ENCODE results near the gene COBLL1.
A peak's percentile ranks its signal among the peaks of the same experiment; 100 is the strongest.
"Not testable (repeated sequence)": the region's sequence is repeated elsewhere in the genome, so short reads cannot be mapped to it uniquely, and the experiment has no call there.

The COBLL1 gene

GRCh38 chr2:164841719-164842623 is at the start of gene COBLL1:
Gene COBLL1, minus strand, starts transcription at chr2:164841823. Its CDS starts 627 bp downstream, at chr2:164841196.
- peak in 36 of 51 donors; percentile 6 to 63 (median 29) for DNase-seq

DNA sequence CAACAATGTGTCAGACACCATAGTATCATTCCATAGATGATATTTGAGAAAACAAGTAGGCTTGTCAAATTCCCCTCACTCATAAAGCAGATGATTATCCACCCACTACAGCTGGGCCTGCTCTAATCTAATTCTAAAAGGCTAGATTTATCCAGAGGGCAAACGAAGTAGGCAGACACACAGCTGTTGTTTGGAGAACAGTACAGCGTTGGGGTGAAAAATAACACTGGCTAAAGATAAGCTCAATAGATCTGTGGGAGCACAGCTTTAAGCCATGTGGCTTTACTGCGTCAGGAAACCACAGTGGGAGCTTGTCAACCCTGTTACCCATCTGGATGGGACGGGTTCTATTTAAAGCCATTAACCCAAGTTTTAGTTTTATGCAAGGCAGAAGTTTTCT is 48.9 kb upstream of the COBLL1 start:
- DNase-seq, result no peak

DNA sequence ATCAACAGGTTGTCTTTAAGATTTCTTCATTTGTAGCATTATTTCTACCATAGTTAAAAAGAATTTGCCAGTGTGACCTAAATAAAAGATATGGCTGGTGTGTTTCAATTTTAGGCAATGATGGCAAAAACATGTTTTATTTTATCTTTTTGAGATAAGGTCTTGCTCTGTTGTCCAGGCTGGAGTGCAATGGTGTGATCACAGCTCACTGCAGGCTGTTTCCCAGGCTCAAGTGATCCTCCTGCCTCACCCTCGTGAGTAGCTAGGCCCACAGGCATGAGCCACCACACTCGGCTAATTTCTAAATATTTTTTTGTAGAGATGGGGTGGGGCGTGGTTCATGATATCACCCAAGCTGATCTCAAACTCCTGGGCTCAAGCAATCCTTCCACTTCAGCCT is 47.0 kb upstream of the COBLL1 start:
- no peak for DNase-seq

DNA sequence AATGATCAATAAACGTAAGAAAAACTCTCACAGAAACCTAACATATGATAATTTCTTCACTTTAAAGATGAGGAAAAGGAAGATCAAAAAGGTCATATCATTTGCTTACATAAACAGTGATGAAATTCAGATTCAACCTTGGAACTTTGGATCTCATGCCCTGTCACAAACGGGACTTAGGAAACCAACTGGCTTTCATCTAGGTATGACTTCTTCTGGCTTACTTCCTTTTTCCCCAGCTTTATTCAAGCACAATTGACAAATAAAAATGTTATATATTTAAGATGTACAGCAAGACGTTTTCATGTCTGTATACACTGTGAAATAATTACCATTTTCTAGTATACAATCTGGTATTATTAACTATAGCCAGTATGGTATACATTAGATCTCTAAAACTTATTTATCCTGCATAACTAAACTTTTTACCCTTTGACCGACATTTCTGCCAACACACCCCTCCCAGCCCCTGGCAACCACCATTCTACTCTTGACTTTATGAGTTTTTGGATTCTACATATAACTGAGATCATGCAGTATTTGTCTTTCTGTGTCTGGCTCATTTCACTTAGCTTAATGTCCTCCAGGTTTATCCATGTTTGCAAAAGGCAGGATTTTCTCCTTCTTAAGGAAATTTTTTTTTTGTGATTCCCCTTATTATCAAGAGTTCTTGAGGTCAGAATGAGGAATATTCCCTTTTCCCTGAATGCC is 46.0 kb upstream of the COBLL1 start:
- DNase-seq, result no peak

- DNase-seq, result no peak
Measured at GRCh38 chr2:164882276-164882675, 40.7 kb upstream of the COBLL1 start.

- no peak for DNase-seq
Measured at GRCh38 chr2:164881524-164881923, 39.9 kb upstream of the COBLL1 start.

GRCh38 chr2:164879901-164880535 is 38.4 kb upstream of the COBLL1 start:
- no peak for DNase-seq

GRCh38 chr2:164877927-164878326 is 36.3 kb upstream of the COBLL1 start:
- DNase-seq, result no peak

DNA sequence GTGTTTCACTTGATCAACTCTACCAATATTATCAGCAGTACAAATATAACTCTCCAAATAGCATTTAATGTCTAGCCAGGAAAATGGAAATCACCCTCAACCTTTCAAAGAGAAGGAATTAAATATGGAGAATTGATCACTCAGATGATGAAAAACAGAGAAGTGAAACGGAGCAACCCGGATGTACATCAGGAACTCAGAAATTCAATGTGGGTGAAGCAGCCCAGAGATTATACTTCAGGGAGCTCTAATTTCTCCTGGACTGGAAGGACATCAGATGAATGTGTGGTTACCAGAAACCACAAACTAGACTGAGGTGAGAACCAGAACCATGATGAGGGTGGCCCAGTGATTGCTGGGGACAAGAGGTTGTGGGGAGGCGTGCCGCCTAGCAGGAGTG is 35.5 kb upstream of the COBLL1 start:
- DNase-seq, result no peak

DNA sequence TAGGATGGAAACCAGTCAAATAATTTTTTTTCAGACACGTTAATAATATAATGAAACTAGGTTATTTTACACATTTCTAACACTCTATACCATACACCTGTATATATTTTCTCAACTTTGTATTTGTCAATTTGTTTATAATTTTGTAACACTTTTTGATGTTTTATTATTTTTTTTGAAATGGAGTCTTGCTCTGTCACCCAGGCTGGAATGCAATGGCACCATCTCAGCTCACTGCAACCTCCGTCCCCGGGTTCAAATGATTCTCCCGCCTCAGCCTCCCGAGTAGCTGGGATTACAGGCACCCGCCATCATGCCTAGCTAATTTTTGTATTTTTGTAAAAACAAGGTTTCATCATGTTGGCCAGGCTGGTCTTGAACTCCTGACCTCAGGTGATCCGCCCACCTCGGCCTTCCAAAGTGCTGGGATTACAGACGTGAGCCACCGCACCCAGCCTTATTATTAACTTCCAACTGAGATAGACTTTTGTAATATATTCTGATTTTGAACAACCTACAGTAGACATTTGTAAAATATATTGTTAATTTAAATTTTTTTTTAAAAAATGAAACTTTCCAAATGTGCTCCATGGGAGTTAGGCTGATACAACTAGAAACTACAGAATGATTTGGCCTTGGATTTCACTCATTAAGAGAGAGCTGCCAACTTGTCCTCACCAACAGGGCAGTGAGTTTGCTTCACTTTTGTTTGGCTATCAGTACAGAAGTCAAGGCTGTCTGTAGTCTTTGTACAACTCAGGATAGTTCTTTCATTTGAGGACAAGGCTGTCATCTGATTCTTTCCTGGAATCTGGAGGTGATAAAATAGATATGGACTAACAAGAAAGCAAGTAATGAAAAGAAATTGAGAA is 33.9 kb upstream of the COBLL1 start:
- DNase-seq, result no peak

GRCh38 chr2:164873210-164873908 is 31.7 kb upstream of the COBLL1 start:
- no peak for DNase-seq

- no peak for DNase-seq
Measured at GRCh38 chr2:164871404-164871803, 29.8 kb upstream of the COBLL1 start.

GRCh38 chr2:164869420-164869772 is 27.8 kb upstream of the COBLL1 start:
- no peak for DNase-seq

DNA sequence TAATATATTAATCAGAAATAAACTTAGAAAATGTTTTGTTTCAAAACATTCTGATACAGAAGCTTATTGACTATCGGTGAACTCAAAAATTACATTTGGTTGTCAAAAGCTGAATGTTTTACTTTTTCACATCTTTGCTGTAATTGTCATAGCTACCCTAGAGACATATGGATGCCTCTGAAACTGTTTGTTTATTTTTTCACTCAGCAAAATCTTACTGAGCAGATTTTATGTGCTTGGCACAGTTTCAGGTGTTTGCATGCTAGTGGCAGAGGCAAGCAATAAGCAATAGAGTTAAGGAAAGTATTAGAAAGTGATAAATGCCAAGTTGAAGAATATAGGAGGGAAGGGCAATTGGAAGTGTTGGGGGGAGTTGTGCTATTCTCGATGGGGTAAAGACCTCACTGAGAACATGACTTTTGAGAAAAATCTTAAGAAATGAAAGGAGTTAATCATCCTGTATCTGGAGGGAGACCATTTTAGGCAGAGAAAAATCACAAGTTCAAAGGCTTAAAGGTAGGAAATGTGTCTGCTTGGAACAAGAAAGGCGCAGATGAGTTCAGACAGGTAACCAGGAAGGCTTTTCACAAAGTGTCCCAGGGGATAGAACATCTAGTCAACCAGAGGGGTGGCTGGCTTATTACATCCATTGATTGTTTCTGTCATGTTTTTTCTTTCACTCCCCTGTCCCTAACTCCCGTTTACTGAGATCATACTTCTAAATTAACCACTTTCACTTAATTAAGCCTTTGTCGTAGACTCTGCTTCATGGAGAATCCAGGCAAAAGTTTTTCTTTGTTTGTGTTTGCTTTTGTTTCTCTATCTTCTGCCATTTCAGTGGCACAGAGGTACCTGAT is 27.2 kb upstream of the COBLL1 start:
- no peak for DNase-seq

- no peak for DNase-seq
Measured at GRCh38 chr2:164867779-164868397, 26.3 kb upstream of the COBLL1 start.

DNA sequence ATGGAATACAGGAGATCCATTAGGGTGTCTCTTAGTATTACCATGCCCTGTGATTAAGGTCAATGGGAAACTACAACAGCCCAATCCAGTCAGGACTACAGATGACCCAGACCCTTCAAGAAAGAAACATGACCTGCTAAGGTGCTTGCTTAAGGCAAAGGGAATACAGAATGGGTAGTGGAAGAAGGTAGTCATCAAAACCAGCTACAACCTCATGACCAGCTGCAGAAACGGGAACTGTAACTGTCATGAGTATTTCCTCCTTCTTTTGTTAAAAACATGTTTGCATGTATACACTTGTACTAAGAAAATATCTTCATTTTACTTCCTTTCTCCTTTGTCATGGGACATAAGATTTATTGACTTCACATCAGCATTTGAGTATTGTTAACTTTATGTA is 24.8 kb upstream of the COBLL1 start:
- not testable (repeated sequence) for DNase-seq

GRCh38 chr2:164860694-164861042 is 19.0 kb upstream of the COBLL1 start:
- no peak for DNase-seq

DNA sequence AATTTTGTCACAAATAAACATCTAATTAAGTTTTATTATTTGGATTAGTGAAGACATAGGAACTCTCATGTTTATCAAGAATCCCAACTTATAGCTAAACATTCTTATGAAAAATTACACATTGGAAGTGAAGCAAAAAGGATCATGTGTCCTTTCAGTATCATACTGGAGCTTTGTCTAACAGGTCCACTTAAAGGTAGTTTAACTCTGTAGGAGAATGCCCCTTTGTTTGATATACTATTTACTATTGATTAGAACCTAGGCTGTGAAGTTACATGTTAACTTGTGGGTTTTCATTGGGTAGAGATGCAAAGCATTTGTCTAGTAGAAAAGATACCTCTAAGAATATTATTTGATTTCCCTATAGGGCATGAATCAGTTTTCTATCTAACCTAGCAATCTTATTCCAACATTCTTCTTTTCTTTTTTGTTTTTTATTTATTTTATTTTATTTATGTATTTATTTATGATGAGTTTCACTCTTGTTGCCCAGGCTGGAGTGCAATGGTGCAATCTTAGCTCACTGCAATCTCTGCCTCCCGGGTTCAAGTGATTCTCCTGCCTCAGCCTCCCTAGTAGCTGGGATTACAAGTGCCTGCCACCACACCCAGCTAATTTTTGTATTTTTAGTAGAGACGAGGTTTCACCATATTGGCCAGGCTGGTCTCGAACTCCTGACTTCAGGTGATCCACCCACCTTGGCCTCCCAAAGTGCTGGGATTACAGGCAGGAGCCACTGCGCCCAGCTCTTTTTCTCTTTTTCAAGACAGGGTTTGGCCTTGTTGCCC is 18.5 kb upstream of the COBLL1 start:
- DNase-seq, result not testable (repeated sequence)
